HepG2 (cell line): Measurements from ENCODE around the gene ZBTB25. TPM values are rescaled to one million over a fixed set of nuclear protein-coding genes. Genes with fewer than 3 reads are reported as not detected.

Experiments
- DR1 ChIP-seq: sonication (generic); formaldehyde crosslinking; IDR thresholded peaks from 2 replicates; pipeline ENCODE4 v1.8.0; 2021; ENCODE audit warnings: mild to moderate bottlenecking, missing genetic modification reagents, inconsistent platforms
- PAWR ChIP-seq: sonication (generic); formaldehyde crosslinking; IDR thresholded peaks from 2 replicates; pipeline ENCODE4 v1.4.0; 2020; ENCODE audit warnings: missing genetic modification reagents, mild to moderate bottlenecking, borderline replicate concordance
- PHB2 ChIP-seq: fragments of 450-650 bp; IDR thresholded peaks from 2 replicates; pipeline ENCODE4 v1.6.1; 2018; ENCODE audit not compliant: partially characterized antibody
- SOX6 ChIP-seq, 2 experiments: fragments of 450-650 bp in 1 of 2; sonication (generic) in 1 of 2; formaldehyde crosslinking in 1 of 2; IDR thresholded peaks; 2 replicates each; pipeline versions ENCODE4 v1.4.0 to v1.6.1; 2017 to 2020; ENCODE audit warnings: antibody characterized with exemption in 1 of 2, mild to moderate bottlenecking in 1 of 2, missing genetic modification reagents in 1 of 2
- SRSF4 ChIP-seq: fragments of 200-400 bp; formaldehyde crosslinking; IDR thresholded peaks from one replicate; pipeline ENCODE4 v1.6.1; 2018; ENCODE audit warnings: mild to moderate bottlenecking, low read depth, low read length, moderate library complexity; ENCODE audit not compliant: poor library complexity, severe bottlenecking
- SRSF9 ChIP-seq: fragments of 200-400 bp; formaldehyde crosslinking; IDR thresholded peaks from 2 replicates; pipeline ENCODE4 v1.6.1; 2018; ENCODE audit warnings: borderline replicate concordance, mild to moderate bottlenecking, low read depth, low read length; ENCODE audit not compliant: insufficient read depth, poor library complexity, severe bottlenecking
- ZEB1 ChIP-seq: IDR thresholded peaks from 2 replicates; pipeline ENCODE4 v1.6.1; 2012; ENCODE audit warnings: mild to moderate bottlenecking, low read depth, inconsistent platforms; ENCODE audit not compliant: insufficient replicate concordance
- ZNF264 ChIP-seq: sonication (generic); formaldehyde crosslinking; IDR thresholded peaks from 2 replicates; pipeline ENCODE4 v1.4.0; 2020; ENCODE audit warnings: missing genetic modification reagents
- ZNF543 ChIP-seq: sonication (generic); formaldehyde crosslinking; IDR thresholded peaks from 2 replicates; pipeline ENCODE4 v1.4.0; 2020; ENCODE audit warnings: mild to moderate bottlenecking, missing genetic modification reagents
- ZNF672 ChIP-seq: sonication (generic); formaldehyde crosslinking; IDR thresholded peaks from 2 replicates; pipeline ENCODE4 v1.8.1; 2022; ENCODE audit warnings: missing genetic modification reagents
- ZNF703 ChIP-seq: sonication (generic); formaldehyde crosslinking; IDR thresholded peaks from 2 replicates; pipeline ENCODE4 v1.5.1; 2020; ENCODE audit warnings: missing genetic modification reagents, mild to moderate bottlenecking, moderate library complexity, borderline replicate concordance
- ZNF770 ChIP-seq: sonication (generic); formaldehyde crosslinking; IDR thresholded peaks from 2 replicates; pipeline ENCODE4 v1.5.0; 2020; ENCODE audit warnings: mild to moderate bottlenecking, missing genetic modification reagents
- ZNF841 ChIP-seq: sonication (generic); formaldehyde crosslinking; IDR thresholded peaks from 2 replicates; pipeline ENCODE4 v1.8.1; 2023; ENCODE audit warnings: missing genetic modification reagents, borderline replicate concordance
- ZSCAN30 ChIP-seq: sonication (generic); formaldehyde crosslinking; IDR thresholded peaks from 2 replicates; pipeline ENCODE4 v1.5.0; 2020; ENCODE audit warnings: mild to moderate bottlenecking, missing genetic modification reagents
- polyA plus RNA-seq, 8 experiments: library from polyadenylated mRNA; depleted of rRNA in 3 of 8; stranded (reverse) in 7 of 8; unstranded in 1 of 8; fragments of >200 nt; fragmentation: Illumina TruSeq in 4 of 8; extraction: Trizol in 4 of 8; gene quantifications; 2 replicates each; pipeline versions ENCODE4 v1.2.1 to v1.2.3, GENCODE V29; 2011 to 2016; ENCODE audit warnings: low read depth in 4 of 8, missing spikeins in 1 of 8, mixed read lengths in 1 of 8; ENCODE audit not compliant: insufficient read depth in 1 of 8
- total RNA-seq, 5 experiments: library from RNA; depleted of rRNA; stranded (reverse); fragments of >200 nt; fragmentation: Illumina TruSeq; extraction: Trizol; gene quantifications; 2 replicates each; pipeline ENCODE4 v1.2.3, GENCODE V29; 2016; ENCODE audit warnings: low read depth in 1 of 5
- TF ChIP-seq, protein P1 (sequence below): sonication (generic); formaldehyde crosslinking; conservative IDR thresholded peaks from 2 replicates; pipeline ENCODE4 v1.4.0; 2020; ENCODE audit warnings: missing genetic modification reagents
- TF ChIP-seq, protein P2 (sequence below): sonication (generic); formaldehyde crosslinking; IDR thresholded peaks from 2 replicates; pipeline ENCODE4 v1.5.0; 2020; ENCODE audit warnings: mild to moderate bottlenecking, missing genetic modification reagents, borderline replicate concordance
- TF ChIP-seq, protein P3 (sequence below): sonication (generic); formaldehyde crosslinking; IDR thresholded peaks from 2 replicates; pipeline ENCODE4 v1.5.0; 2020; ENCODE audit warnings: missing genetic modification reagents, mild to moderate bottlenecking, borderline replicate concordance
- TF ChIP-seq, protein P4 (sequence below): sonication (generic); formaldehyde crosslinking; IDR thresholded peaks from 2 replicates; pipeline ENCODE4 v1.4.0; 2020; ENCODE audit warnings: missing genetic modification reagents, borderline replicate concordance

Gene ZBTB25
- total and polyA plus RNA-seq, 2 of the 13 experiments (the other 11 are each of a cell fraction or from before 2014, with no cell fraction given): 3.5 to 7.6 TPM

GRCh38 chr14:64540208-64541202 is 36.9 kb upstream of the ZBTB25 start, which contains the start of gene HSPA2 (continued):
- TF ChIP-seq ZSCAN30 (CRISPR knock-in tag) (no peak), ZEB1 (no peak), DR1 (CRISPR knock-in tag) (peak; percentile 48; the same call in 1 of the 2 replicates), SRSF4 (no peak), PHB2 (no peak), SRSF9 (no peak), ZNF264 (CRISPR knock-in tag) (no peak), ZNF841 (CRISPR knock-in tag) (no peak), SOX6 (IDR thresholded peaks at IDR 0.05) (no peak), SOX6 (CRISPR knock-in tag; IDR thresholded peaks at IDR 0.05) (peak; percentile 25; the same call in 1 of the 2 replicates), PAWR (CRISPR knock-in tag) (no peak), ZNF672 (CRISPR knock-in tag) (no peak), ZNF543 (0 out of 2 replicates have a peak, but pooled peaks have one; percentile 33), ZNF770 (CRISPR knock-in tag) (no peak), ZNF703 (CRISPR knock-in tag) (no peak)
- TF ChIP-seq, protein P1, sequence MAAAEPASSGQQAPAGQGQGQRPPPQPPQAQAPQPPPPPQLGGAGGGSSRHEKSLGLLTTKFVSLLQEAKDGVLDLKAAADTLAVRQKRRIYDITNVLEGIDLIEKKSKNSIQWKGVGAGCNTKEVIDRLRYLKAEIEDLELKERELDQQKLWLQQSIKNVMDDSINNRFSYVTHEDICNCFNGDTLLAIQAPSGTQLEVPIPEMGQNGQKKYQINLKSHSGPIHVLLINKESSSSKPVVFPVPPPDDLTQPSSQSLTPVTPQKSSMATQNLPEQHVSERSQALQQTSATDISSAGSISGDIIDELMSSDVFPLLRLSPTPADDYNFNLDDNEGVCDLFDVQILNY (CRISPR knock-in tag): peak; percentile 62; the same call in 1 of the 2 replicates
- TF ChIP-seq, protein P2, sequence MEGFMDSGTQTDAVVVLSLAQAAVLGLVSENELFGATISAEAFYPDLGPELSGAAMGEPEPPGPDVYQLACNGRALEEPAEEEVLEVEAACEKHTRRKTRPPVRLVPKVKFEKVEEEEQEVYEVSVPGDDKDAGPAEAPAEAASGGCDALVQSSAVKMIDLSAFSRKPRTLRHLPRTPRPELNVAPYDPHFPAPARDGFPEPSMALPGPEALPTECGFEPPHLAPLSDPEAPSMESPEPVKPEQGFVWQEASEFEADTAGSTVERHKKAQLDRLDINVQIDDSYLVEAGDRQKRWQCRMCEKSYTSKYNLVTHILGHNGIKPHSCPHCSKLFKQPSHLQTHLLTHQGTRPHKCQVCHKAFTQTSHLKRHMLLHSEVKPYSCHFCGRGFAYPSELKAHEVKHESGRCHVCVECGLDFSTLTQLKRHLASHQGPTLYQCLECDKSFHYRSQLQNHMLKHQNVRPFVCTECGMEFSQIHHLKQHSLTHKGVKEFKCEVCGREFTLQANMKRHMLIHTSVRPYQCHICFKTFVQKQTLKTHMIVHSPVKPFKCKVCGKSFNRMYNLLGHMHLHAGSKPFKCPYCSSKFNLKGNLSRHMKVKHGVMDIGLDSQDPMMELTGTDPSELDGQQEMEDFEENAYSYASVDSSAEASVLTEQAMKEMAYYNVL (CRISPR knock-in tag): peak; percentile 30; the same call in 1 of the 2 replicates
- TF ChIP-seq, protein P3, sequence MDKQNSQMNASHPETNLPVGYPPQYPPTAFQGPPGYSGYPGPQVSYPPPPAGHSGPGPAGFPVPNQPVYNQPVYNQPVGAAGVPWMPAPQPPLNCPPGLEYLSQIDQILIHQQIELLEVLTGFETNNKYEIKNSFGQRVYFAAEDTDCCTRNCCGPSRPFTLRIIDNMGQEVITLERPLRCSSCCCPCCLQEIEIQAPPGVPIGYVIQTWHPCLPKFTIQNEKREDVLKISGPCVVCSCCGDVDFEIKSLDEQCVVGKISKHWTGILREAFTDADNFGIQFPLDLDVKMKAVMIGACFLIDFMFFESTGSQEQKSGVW (CRISPR knock-in tag): no peak
- TF ChIP-seq, protein P4, sequence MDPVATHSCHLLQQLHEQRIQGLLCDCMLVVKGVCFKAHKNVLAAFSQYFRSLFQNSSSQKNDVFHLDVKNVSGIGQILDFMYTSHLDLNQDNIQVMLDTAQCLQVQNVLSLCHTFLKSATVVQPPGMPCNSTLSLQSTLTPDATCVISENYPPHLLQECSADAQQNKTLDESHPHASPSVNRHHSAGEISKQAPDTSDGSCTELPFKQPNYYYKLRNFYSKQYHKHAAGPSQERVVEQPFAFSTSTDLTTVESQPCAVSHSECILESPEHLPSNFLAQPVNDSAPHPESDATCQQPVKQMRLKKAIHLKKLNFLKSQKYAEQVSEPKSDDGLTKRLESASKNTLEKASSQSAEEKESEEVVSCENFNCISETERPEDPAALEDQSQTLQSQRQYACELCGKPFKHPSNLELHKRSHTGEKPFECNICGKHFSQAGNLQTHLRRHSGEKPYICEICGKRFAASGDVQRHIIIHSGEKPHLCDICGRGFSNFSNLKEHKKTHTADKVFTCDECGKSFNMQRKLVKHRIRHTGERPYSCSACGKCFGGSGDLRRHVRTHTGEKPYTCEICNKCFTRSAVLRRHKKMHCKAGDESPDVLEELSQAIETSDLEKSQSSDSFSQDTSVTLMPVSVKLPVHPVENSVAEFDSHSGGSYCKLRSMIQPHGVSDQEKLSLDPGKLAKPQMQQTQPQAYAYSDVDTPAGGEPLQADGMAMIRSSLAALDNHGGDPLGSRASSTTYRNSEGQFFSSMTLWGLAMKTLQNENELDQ (CRISPR knock-in tag): no peak
